Measurements from ENCODE around the gene AP1B1. TPM values are rescaled to one million over a fixed set of nuclear protein-coding genes. Genes with fewer than 3 reads are reported as not detected.

Gene AP1B1
- total and polyA plus RNA-seq, 2 of the 4 experiments (the other 2 are of a cell fraction): 55.7 to 70.8 TPM

GRCh38 chr22:29390270-29390669, 1.9 kb upstream of the AP1B1 start:
- Histone ChIP-seq H4K20me1 (ENCODE audit: insufficient read depth, low read length) (no peaks in the 10 kb centered on the region; the same call in 1 of the 2 replicates), H3K56ac (ENCODE audit: extremely low read depth, insufficient read depth, low read length) (no peak overlapping the region), H3K79me1 (ENCODE audit: low read depth in 1 of 2, low read length in 2 of 2) (peaks cover 22 to 36% of the 10 kb centered on the region in 2 experiments), H3K4me3 (ENCODE audit: insufficient read depth, low read depth, low read length) (no peak overlapping the region), H2AFZ (replicated peaks; ENCODE audit: low read length, poor library complexity) (no peak overlapping the region), H3K9ac (ENCODE audit: low read depth, low read length) (no peak overlapping the region), H2BK120ac (ENCODE audit: low read depth, low read length) (no peak overlapping the region), H2BK20ac (ENCODE audit: low read depth, low read length) (no peak overlapping the region), H3K14ac (replicated peaks; ENCODE audit: low read depth, low read length) (no peak overlapping the region), H3K4ac (ENCODE audit: low read depth, low read length) (no peak overlapping the region), H4K8ac (ENCODE audit: low read depth in 2 of 2, low read length in 2 of 2) (no peak overlapping the region), H3K9me3 (ENCODE audit: control insufficient read depth, insufficient read depth, low read length) (no peaks in the 10 kb centered on the region), H3K27me3 (ENCODE audit: control insufficient read depth, insufficient read depth, low read length) (no peaks in the 10 kb centered on the region), H4K91ac (ENCODE audit: insufficient read depth, low read depth, low read length) (no peak overlapping the region), H3K4me2 (ENCODE audit: low read depth, low read length) (no peak overlapping the region), H3K9me1 (ENCODE audit: insufficient read depth, low read length) (peaks cover 2% of the 10 kb centered on the region; the same call in 1 of the 2 replicates), H2BK15ac (ENCODE audit: low read depth, low read length) (no peak overlapping the region), H2BK5ac (ENCODE audit: low read depth, low read length, poor library complexity, severe bottlenecking) (no peak overlapping the region), H2AK9ac (replicated peaks; ENCODE audit: low read depth, low read length, poor library complexity) (no peak overlapping the region), H3K23ac (ENCODE audit: low read depth, low read length) (no peak overlapping the region), H3K18ac (ENCODE audit: low read depth, low read length) (no peak overlapping the region), H4K5ac (ENCODE audit: low read depth, low read length) (no peak overlapping the region), H3K36me3 (ENCODE audit: control insufficient read depth, insufficient read depth, low read length) (0 out of 2 replicates have a peak, but pooled peaks cover 2% of the 10 kb centered on the region), H3K4me1 (ENCODE audit: control insufficient read depth, insufficient read depth, low read length) (peaks cover 8% of the 10 kb centered on the region), H3K27ac (ENCODE audit: insufficient read depth, low read length) (no peak overlapping the region), H2AK5ac (ENCODE audit: low read depth, low read length) (no peak overlapping the region)
- no TSS peak for BruUV-seq (replicated peaks)
- in situ Hi-C loops (cut with MboI; ENCODE audit: low sequenced_read_pairs): loop anchor here (10.0 kb wide), 1 partner anchor 115 kb away; no protein-coding TSS in a partner anchor
- intact Hi-C loops (cut with micrococcal nuclease): no loop called here
- ChIA-PET CTCF (no interaction called here), POLR2A (ENCODE audit: unreplicated experiment) (no interaction called here)
- TF ChIP-seq MAFK (IDR thresholded peaks at IDR 0.05; ENCODE audit: low read depth, low read length) (no peak), FOS (IDR thresholded peaks at IDR 0.05; ENCODE audit: low read depth, low read length) (no peak), RFX5 (IDR thresholded peaks at IDR 0.05; ENCODE audit: low read depth, low read length) (no peak), MXI1 (IDR thresholded peaks at IDR 0.05; ENCODE audit: borderline replicate concordance, low read depth, low read length) (no peak)
- DNase-seq: no peak
- no peak for ATAC-seq (ENCODE audit: low read depth)
- no CpG with 5 or more reads among the region's 6 CpGs for WGBS, 2 experiments (ENCODE audit: extremely low coverage in 2 of 2, insufficient read length in 1 of 2)
- dilution Hi-C loops (cut with HindIII; ENCODE audit: low sequenced_read_pairs, unreplicated experiment): no loop called here

All from IMR-90 (cell line).